Chondrocyte (in vitro differentiated cells): ENCODE data around the gene DUSP15. TPM values are rescaled to one million over a fixed set of nuclear protein-coding genes. Genes with fewer than 3 reads are reported as not detected.

ENCODE experiments used
- DNase-seq: peaks from one replicate; pipeline ENCODE4 v3.0.0; 2021; ENCODE audit warnings: mixed read lengths, low spot score
- H3K27ac Mint-ChIP-seq: one replicate; pipeline ENCODE4 v1.8.0; 2021; ENCODE audit warnings: mild to moderate bottlenecking, moderate library complexity, mixed read lengths; ENCODE audit not compliant: unreplicated experiment
- H3K27me3 Mint-ChIP-seq: 2 replicates; pipeline ENCODE4 v1.8.0; 2021; ENCODE audit warnings: low read depth, mixed read lengths
- H3K36me3 Mint-ChIP-seq: 2 replicates; pipeline ENCODE4 v1.8.0; 2021; ENCODE audit warnings: low read depth, mixed read lengths
- H3K4me1 Mint-ChIP-seq: 2 replicates; pipeline ENCODE4 v1.8.0; 2021; ENCODE audit warnings: low read depth, mild to moderate bottlenecking, mixed read lengths
- H3K4me3 Mint-ChIP-seq: one replicate; pipeline ENCODE4 v1.8.0; 2021; ENCODE audit warnings: mild to moderate bottlenecking, moderate library complexity, mixed read lengths; ENCODE audit not compliant: unreplicated experiment
- H3K9me3 Mint-ChIP-seq: 2 replicates; pipeline ENCODE4 v1.8.0; 2021; ENCODE audit warnings: low read depth, mixed read lengths
- CTCF ChIP-seq: fragments of 200-600 bp; sonication (generic); IDR thresholded peaks from 2 replicates; pipeline ENCODE4 v1.5.0; 2021; ENCODE audit warnings: antibody characterized with exemption, mild to moderate bottlenecking, moderate library complexity
- total RNA-seq: library from RNA; stranded (reverse); gene quantifications from 3 replicates; pipeline ENCODE4 v1.2.1, GENCODE V29; 2021

The DUSP15 gene
- total RNA-seq, 1 donor from 2014 or later: 11.5 TPM

GRCh38 chr20:31859266-31859997 is 10.9 kb downstream of the DUSP15 start:
- no peak for TF ChIP-seq CTCF
- no peak overlapping the region for H3K4me3 Mint-ChIP-seq
- H3K36me3 Mint-ChIP-seq: no peaks in the 10 kb centered on the region
- peaks cover 31% of the 10 kb centered on the region for H3K27me3 Mint-ChIP-seq
- peak; percentile 25 for DNase-seq
- H3K9me3 Mint-ChIP-seq: no peaks in the 10 kb centered on the region
- H3K27ac Mint-ChIP-seq: no peak overlapping the region
- peaks cover 12% of the 10 kb centered on the region for H3K4me1 Mint-ChIP-seq

DNA sequence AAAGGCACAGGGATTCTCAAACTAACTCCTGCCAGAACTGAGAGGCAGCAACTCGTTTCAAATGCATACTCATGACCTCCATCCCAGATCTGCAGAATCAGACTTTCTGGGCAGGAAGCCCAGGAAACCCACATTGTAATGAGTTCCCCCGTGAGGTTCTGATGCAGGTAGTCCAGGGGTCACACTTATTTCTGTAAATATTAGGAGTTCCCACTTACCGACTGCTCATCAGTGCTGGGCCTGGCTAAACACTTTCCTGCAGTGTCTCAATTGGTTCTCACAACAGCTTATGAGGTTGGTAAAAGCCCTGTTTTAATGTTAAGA is 11.6 kb downstream of the DUSP15 start:
- Mint-ChIP-seq H3K9me3 (no peaks in the 10 kb centered on the region), H3K4me1 (peaks cover 12% of the 10 kb centered on the region), H3K27me3 (peaks cover 31% of the 10 kb centered on the region), H3K27ac (no peak overlapping the region), H3K4me3 (no peak overlapping the region), H3K36me3 (no peaks in the 10 kb centered on the region)
- no peak for DNase-seq
- no peak for TF ChIP-seq CTCF

- H3K4me1 Mint-ChIP-seq: peaks cover 12% of the 10 kb centered on the region
- peaks cover 31% of the 10 kb centered on the region for H3K27me3 Mint-ChIP-seq
- H3K4me3 Mint-ChIP-seq: no peak overlapping the region
These were observed 12.2 kb downstream of the DUSP15 start for GRCh38 chr20:31857861-31858759.

GRCh38 chr20:31856516-31856915 is 13.8 kb downstream of the DUSP15 start:
- no peaks in the 10 kb centered on the region for H3K36me3 Mint-ChIP-seq
- H3K27ac Mint-ChIP-seq: no peak overlapping the region
- no peaks in the 10 kb centered on the region for H3K9me3 Mint-ChIP-seq
- no peak overlapping the region for H3K4me3 Mint-ChIP-seq
- DNase-seq: peak; percentile 41
- H3K4me1 Mint-ChIP-seq: peaks cover 7% of the 10 kb centered on the region
- peaks cover 29% of the 10 kb centered on the region for H3K27me3 Mint-ChIP-seq
- no peak for TF ChIP-seq CTCF

More at GRCh38 chr20:31857861-31858759, 12.2 kb downstream of the DUSP15 start:
- DNase-seq: peak; percentile 72
- Mint-ChIP-seq H3K9me3 (no peaks in the 10 kb centered on the region), H3K36me3 (no peaks in the 10 kb centered on the region), H3K27ac (no peak overlapping the region)
- no peak for TF ChIP-seq CTCF

DNA sequence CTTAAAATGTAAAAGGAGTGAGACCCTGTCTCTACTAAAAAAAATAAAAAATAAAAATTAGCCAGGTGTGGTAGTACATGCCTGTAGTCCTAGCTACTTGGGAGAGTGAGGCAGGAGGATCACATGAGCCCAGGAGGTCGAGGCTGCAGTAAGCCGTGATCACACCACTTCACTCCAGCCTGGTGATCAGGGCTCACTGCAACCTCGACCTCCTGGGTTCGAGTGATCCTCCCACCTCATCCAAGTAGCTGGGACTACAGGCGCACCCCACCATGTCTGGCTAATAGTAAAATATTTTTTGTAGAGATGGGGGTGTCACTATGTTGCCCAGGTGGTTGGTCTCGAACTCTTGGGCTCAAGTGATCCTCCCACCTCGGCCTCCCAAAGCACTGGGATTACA is 16.8 kb downstream of the DUSP15 start:
- H3K36me3 Mint-ChIP-seq: no peaks in the 10 kb centered on the region
- H3K27me3 Mint-ChIP-seq: peaks cover 25% of the 10 kb centered on the region
- no peaks in the 10 kb centered on the region for H3K4me1 Mint-ChIP-seq
- H3K4me3 Mint-ChIP-seq: no peak overlapping the region
- no peaks in the 10 kb centered on the region for H3K9me3 Mint-ChIP-seq
- no peak for TF ChIP-seq CTCF
- peak; percentile 30 for DNase-seq
- no peak overlapping the region for H3K27ac Mint-ChIP-seq
